Uterus (tissue), 4 donors: ENCODE measurements around the gene FAM43A. TPM values are rescaled to one million over a fixed set of nuclear protein-coding genes. Genes with fewer than 3 reads are reported as not detected.
A peak's percentile ranks its signal among the peaks of the same experiment; 100 is the strongest.

Experiments used
- DNase-seq, 2 donors: peaks; one replicate each; pipeline ENCODE4 v3.0.0-alpha.2; 2019 to 2020
- H3K27ac ChIP-seq, 2 donors: fragments of 200-600 bp; sonication (generic); 1 replicate in 1 of 2; 2 replicates in 1 of 2; pipeline ENCODE4 v1.5.1; 2016 to 2018
- H3K27me3 ChIP-seq, 2 donors: fragments of 200-600 bp; sonication (generic); one replicate each; pipeline ENCODE4 v1.5.1; 2018 to 2019; ENCODE audit warnings: control low read depth in 1 of 2
- H3K36me3 ChIP-seq, 2 donors: fragments of 200-600 bp; sonication (generic); one replicate each; pipeline ENCODE4 v1.5.1; 2019; ENCODE audit warnings: control low read depth in 1 of 2
- H3K4me1 ChIP-seq, 2 donors: fragments of 200-600 bp; sonication (generic); one replicate each; pipeline ENCODE4 v1.5.1; 2018 to 2019; ENCODE audit warnings: control low read depth in 1 of 2
- H3K4me3 ChIP-seq, 2 donors: fragments of 200-600 bp; sonication (generic); 1 replicate in 1 of 2; 2 replicates in 1 of 2; pipeline ENCODE4 v1.5.1; 2018 to 2019; ENCODE audit warnings: mild to moderate bottlenecking in 1 of 2
- H3K9me3 ChIP-seq, 2 donors: fragments of 200-600 bp; sonication (generic); one replicate each; pipeline ENCODE4 v1.5.1; 2019; ENCODE audit warnings: control low read depth in 1 of 2
- POLR2A ChIP-seq, 2 donors: fragments of 450-650 bp; IDR thresholded peaks; one replicate each; pipeline ENCODE4 v1.6.1; 2016; ENCODE audit warnings: antibody characterized with exemption in 2 of 2, mild to moderate bottlenecking in 1 of 2, moderate library complexity in 1 of 2
- intact Hi-C: fragments of 100-400 bp; cut with DNase I; formaldehyde crosslinking; loops from one replicate; pipeline ENCODE4 v1.15.1; 2023; ENCODE audit warnings: low total_unique reads
- total RNA-seq, 4 donors: library from RNA; depleted of rRNA in 3 of 4; stranded (reverse); fragments of >200 nt in 3 of 4; gene quantifications; one replicate each; pipeline versions ENCODE4 v1.1.0 to v1.2.4, GENCODE V29; 2014 to 2023
- TF ChIP-seq, protein P1 (sequence below), 4 experiments: fragments of 200-600 bp in 2 of 4; fragments of 450-650 bp in 2 of 4; sonication (generic) in 2 of 4; IDR thresholded peaks; one replicate each; pipeline ENCODE4 v1.5.1; 2016 to 2019; ENCODE audit warnings: antibody characterized with exemption in 4 of 4, mild to moderate bottlenecking in 2 of 4, moderate library complexity in 1 of 4
- donor health status: DM: yes; HTN: yes; CAD: no.

Gene FAM43A, protein sequence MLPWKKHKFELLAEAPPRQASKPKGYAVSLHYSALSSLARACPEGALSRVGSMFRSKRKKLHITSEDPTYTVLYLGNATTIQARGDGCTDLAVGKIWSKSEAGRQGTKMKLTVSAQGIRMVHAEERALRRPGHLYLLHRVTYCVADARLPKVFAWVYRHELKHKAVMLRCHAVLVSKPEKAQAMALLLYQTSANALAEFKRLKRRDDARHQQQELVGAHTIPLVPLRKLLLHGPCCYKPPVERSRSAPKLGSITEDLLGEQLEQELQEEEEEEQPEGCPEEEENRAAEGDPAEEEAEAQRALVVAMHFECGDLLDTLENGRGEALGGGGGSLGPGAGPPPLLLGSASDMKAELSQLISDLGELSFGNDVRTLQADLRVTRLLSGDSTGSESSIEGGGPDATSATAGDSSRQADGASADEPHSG
- 10 to 100 TPM; 12.9 to 25.2 (median 19.3) TPM for total RNA-seq

- DNase-seq = peak; percentile 95
- no peaks in the 10 kb centered on the region for H3K9me3 ChIP-seq
- H3K27me3 ChIP-seq = no peaks in the 10 kb centered on the region
- peak within 1 kb of the TSS; percentile 78 to 83 for H3K27ac ChIP-seq
- peaks cover 0 to 5% of the 10 kb centered on the region in 2 donors for H3K4me1 ChIP-seq
- peak within 1 kb of the TSS; percentile 50 to 57 for H3K4me3 ChIP-seq
- intact Hi-C loops = no loop called here
- no peaks in the 10 kb centered on the region for H3K36me3 ChIP-seq
- TF ChIP-seq, protein P1, sequence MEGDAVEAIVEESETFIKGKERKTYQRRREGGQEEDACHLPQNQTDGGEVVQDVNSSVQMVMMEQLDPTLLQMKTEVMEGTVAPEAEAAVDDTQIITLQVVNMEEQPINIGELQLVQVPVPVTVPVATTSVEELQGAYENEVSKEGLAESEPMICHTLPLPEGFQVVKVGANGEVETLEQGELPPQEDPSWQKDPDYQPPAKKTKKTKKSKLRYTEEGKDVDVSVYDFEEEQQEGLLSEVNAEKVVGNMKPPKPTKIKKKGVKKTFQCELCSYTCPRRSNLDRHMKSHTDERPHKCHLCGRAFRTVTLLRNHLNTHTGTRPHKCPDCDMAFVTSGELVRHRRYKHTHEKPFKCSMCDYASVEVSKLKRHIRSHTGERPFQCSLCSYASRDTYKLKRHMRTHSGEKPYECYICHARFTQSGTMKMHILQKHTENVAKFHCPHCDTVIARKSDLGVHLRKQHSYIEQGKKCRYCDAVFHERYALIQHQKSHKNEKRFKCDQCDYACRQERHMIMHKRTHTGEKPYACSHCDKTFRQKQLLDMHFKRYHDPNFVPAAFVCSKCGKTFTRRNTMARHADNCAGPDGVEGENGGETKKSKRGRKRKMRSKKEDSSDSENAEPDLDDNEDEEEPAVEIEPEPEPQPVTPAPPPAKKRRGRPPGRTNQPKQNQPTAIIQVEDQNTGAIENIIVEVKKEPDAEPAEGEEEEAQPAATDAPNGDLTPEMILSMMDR (IDR thresholded peaks at IDR 0.05) = peak; percentile 21 to 46 (median 35)
- peak; percentile 99 for TF ChIP-seq POLR2A (IDR thresholded peaks at IDR 0.05)
Measured at GRCh38 chr3:194685718-194686413, at the start of gene FAM43A. FAM43A (plus strand) TSS chr3:194685883; CDS start chr3:194686827, 944 bp downstream.

- no peaks in the 10 kb centered on the region for H3K27me3 ChIP-seq
- H3K9me3 ChIP-seq = no peaks in the 10 kb centered on the region
- intact Hi-C loops = no loop called here
- TF ChIP-seq POLR2A (IDR thresholded peaks at IDR 0.05) = no peak
- TF ChIP-seq, protein P1 (IDR thresholded peaks at IDR 0.05) = no peak
- no peak overlapping the region for H3K27ac ChIP-seq
- no peak overlapping the region for H3K4me3 ChIP-seq
- no peaks in the 10 kb centered on the region for H3K4me1 ChIP-seq
- no peaks in the 10 kb centered on the region for H3K36me3 ChIP-seq
- no peak for DNase-seq
Measured at GRCh38 chr3:194637066-194637465, 48.6 kb upstream of the FAM43A start.

DNA sequence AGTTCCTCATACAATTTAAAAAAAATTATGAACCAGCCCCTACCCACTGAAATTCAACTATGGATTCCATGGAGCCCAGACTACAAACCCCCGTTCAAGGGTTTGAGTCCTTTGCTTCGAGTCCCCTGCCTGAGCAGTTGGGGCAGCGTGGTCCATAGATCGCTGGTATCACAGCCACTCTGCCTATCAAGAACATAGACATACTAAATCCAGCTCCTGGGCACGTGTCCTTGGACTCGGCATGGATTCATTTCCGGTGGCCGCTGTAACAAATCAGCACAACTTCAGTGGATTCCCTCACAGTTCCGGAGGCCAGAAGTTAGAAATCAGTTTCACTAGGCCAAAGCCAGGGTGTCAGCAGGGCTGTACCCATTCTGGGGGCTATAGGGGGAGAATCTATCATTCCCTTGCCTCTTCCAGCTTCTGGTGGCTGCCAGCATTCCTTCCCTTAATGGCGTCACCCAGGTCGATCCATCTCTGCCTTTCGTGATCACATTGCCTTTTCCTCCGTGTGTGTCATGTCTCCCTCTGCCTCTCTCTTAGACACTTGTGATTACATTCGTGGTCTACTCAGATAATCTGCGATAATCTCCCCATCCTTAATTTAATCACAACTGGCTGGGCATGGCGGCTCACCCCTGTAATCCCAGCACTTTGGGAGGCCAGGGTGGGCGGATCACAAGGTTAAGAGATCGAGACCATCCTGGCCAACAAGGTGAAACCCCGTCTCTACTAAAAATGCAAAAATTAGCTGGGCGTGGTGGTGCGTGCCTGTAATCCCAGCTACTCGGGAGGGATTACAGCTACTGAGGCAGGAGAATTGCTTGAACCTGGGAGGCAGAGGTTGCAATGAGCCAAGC, 47.9 kb upstream of the FAM43A start:
- Histone ChIP-seq H3K4me1 (no peaks in the 10 kb centered on the region), H3K4me3 (no peak overlapping the region), H3K9me3 (no peaks in the 10 kb centered on the region), H3K36me3 (no peaks in the 10 kb centered on the region), H3K27ac (no peak overlapping the region), H3K27me3 (no peaks in the 10 kb centered on the region)
- intact Hi-C loops = no loop called here
- TF ChIP-seq, protein P1 (IDR thresholded peaks at IDR 0.05) = no peak
- no peak for TF ChIP-seq POLR2A (IDR thresholded peaks at IDR 0.05)
- DNase-seq = no peak

DNA sequence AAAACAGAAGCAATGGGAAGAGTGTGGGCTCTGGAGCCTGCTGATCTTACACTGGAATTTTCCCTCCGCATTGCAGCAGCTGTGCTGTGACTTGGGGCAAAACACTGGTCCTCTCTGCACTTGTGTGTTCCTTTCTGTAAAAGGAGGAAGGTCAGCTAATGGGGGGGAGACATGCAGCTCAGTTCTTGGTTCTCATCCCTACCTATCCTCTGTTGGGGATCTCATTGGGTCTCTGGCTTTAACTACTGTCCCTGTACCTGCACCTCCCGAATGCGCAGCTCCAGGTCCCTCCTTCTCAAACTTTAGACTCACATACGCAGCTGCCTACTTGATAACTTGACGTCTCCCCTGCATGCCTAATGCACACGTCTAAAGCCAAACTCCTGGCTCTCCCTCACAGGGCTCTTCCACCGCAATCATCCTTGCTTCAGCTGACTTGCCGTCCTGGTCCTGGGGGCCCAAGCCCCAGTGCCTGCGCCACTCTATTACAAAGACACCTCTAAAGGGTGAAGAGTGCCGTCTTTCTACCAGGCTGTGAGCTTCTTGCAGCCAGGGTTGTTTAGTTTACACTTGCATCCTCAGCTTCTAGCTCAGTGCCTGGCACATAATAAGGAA, 46.6 kb upstream of the FAM43A start:
- H3K4me3 ChIP-seq = no peak overlapping the region
- no peaks in the 10 kb centered on the region for H3K4me1 ChIP-seq
- H3K9me3 ChIP-seq = no peaks in the 10 kb centered on the region
- TF ChIP-seq POLR2A (IDR thresholded peaks at IDR 0.05) = no peak
- TF ChIP-seq, protein P1 (IDR thresholded peaks at IDR 0.05) = no peak
- intact Hi-C loops = no loop called here
- DNase-seq = no peak
- H3K27me3 ChIP-seq = no peaks in the 10 kb centered on the region
- H3K36me3 ChIP-seq = no peaks in the 10 kb centered on the region
- H3K27ac ChIP-seq = peak overlapping the region in 1 of 2 donors; percentile 62
